ENCODE measurements around the gene MYCT1. TPM values are rescaled to one million over a fixed set of nuclear protein-coding genes. Genes with fewer than 3 reads are reported as not detected.

MYCT1 gene
- total RNA-seq, 1 experiment from 2014 or later: 0.17 TPM

DNA sequence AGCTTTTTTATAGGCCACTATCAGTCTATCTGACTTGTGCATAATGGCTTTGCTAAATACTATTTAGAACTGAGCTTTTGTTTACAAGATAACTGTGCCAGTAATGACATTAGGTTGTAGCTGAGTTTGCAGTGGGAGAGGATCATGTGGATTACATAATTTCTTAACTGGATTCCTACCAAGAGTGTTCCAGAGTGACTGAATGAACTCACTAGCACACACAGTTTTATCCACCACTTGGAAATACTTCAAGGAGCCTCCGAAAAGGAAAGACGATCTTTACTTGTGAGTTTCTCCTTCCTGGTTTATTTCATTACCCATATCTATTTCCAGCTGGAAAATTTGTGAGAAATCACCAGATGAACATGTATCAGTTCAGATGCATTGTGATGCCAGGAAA is 49.6 kb upstream of the MYCT1 start:
- no peak overlapping the region for H2BK20ac ChIP-seq (ENCODE audit: low read depth, low read length, poor library complexity, severe bottlenecking)
- no peaks in the 10 kb centered on the region for H3K9me3 ChIP-seq (ENCODE audit: control insufficient read depth, low read depth, low read length)
- no peak overlapping the region for H4K8ac ChIP-seq (replicated peaks; ENCODE audit: insufficient read length, low read depth, low read length)
- no peak overlapping the region for H2AK5ac ChIP-seq (ENCODE audit: insufficient read length, low read length)
- no peak overlapping the region for H3K23ac ChIP-seq (ENCODE audit: insufficient read length, low read depth, low read length)
- H3K4me2 ChIP-seq (ENCODE audit: insufficient read depth, insufficient read length, low read length): no peak overlapping the region
- H3K27ac Mint-ChIP-seq: no peak overlapping the region
- H3K27me3 Mint-ChIP-seq (ENCODE audit: low read depth): no peaks in the 10 kb centered on the region
- H3K79me1 ChIP-seq (ENCODE audit: insufficient read depth, low read depth, low read length, poor library complexity, severe bottlenecking): no peaks in the 10 kb centered on the region
- no peaks in the 10 kb centered on the region for H3K79me2 ChIP-seq (ENCODE audit: insufficient read depth, low read length)
- TF ChIP-seq, protein P1, sequence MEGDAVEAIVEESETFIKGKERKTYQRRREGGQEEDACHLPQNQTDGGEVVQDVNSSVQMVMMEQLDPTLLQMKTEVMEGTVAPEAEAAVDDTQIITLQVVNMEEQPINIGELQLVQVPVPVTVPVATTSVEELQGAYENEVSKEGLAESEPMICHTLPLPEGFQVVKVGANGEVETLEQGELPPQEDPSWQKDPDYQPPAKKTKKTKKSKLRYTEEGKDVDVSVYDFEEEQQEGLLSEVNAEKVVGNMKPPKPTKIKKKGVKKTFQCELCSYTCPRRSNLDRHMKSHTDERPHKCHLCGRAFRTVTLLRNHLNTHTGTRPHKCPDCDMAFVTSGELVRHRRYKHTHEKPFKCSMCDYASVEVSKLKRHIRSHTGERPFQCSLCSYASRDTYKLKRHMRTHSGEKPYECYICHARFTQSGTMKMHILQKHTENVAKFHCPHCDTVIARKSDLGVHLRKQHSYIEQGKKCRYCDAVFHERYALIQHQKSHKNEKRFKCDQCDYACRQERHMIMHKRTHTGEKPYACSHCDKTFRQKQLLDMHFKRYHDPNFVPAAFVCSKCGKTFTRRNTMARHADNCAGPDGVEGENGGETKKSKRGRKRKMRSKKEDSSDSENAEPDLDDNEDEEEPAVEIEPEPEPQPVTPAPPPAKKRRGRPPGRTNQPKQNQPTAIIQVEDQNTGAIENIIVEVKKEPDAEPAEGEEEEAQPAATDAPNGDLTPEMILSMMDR (conservative IDR thresholded peaks at IDR 0.05): no peak
- peaks cover 4 to 13% of the 10 kb centered on the region in 2 experiments for H3K4me1 Mint-ChIP-seq
- no peak overlapping the region for H3K27ac ChIP-seq (ENCODE audit: insufficient read length, low read depth, low read length)
- no peaks in the 10 kb centered on the region for H3K9me3 Mint-ChIP-seq
- no CpG with 5 or more reads among the region's 2 CpGs for WGBS (ENCODE audit: extremely low coverage, insufficient read length, low lambda C conversion rate)
- no peaks in the 10 kb centered on the region for H3K4me1 ChIP-seq (ENCODE audit: insufficient read depth, low read length)
- no peak overlapping the region for H3K18ac ChIP-seq (ENCODE audit: insufficient read length, low read depth, low read length)
- H3T11ph ChIP-seq (ENCODE audit: low read length): no peak overlapping the region
- DNase-seq: no peak
- no peak overlapping the region for H3K9ac ChIP-seq (ENCODE audit: extremely low read depth, insufficient read length, low read length)
- H2BK120ac ChIP-seq (ENCODE audit: low read depth, low read length, poor library complexity, severe bottlenecking): no peak overlapping the region
- H3K4ac ChIP-seq (ENCODE audit: low read depth, low read length): no peak overlapping the region
- H3K27me3 ChIP-seq (ENCODE audit: insufficient read depth, low read length): no peaks in the 10 kb centered on the region
- H2BK12ac ChIP-seq (ENCODE audit: insufficient read length, low read depth, low read length): no peak overlapping the region
- no peaks in the 10 kb centered on the region for H3K36me3 Mint-ChIP-seq (ENCODE audit: insufficient read depth in 1 of 3, low read depth in 3 of 3)
- H2BK15ac ChIP-seq (ENCODE audit: low read depth, low read length): no peak overlapping the region
- H3K23me2 ChIP-seq (ENCODE audit: insufficient read length, low read depth, low read length, poor library complexity, severe bottlenecking): no peaks in the 10 kb centered on the region
- H4K20me1 ChIP-seq (ENCODE audit: control insufficient read depth, insufficient read depth, insufficient read length): no peaks in the 10 kb centered on the region
- no peak overlapping the region for H3K14ac ChIP-seq (ENCODE audit: insufficient read depth, low read length)
- no peak overlapping the region for H4K5ac ChIP-seq (ENCODE audit: insufficient read length, low read depth, low read length)
- H4K91ac ChIP-seq (ENCODE audit: insufficient read length, low read depth, low read length): no peak overlapping the region
- no peak overlapping the region for H3K4me3 Mint-ChIP-seq
- no peak overlapping the region for H3K56ac ChIP-seq (ENCODE audit: insufficient read length, low read depth, low read length)
- H2AFZ ChIP-seq (ENCODE audit: low read length): no peak overlapping the region
- no peak overlapping the region for H2BK5ac ChIP-seq (ENCODE audit: insufficient read length, low read length)
